GM19351 (cell line): ENCODE data around the gene TPM4.
"Not testable (repeated sequence)": the region's sequence is repeated elsewhere in the genome, so short reads cannot be mapped to it uniquely, and the experiment has no call there.

ENCODE experiments used
- ATAC-seq: cut with Tn5 transposase; IDR thresholded peaks from one replicate; pipeline ENCODE4 v1.9.1; 2021; ENCODE audit warnings: mild to moderate bottlenecking, moderate library complexity; ENCODE audit not compliant: unreplicated experiment

Gene TPM4

GRCh38 chr19:16076154-16076957 is at the start of gene TPM4:
Gene TPM4 (plus strand): TSS chr19:16076495. CDS start chr19:16076566, 71 bp downstream.
- ATAC-seq: peak; percentile 55

- ATAC-seq: no peak
These were observed 49.5 kb upstream of the TPM4 start for GRCh38 chr19:16026756-16027155.

- ATAC-seq: no peak
These were observed 48.8 kb upstream of the TPM4 start for GRCh38 chr19:16027528-16027927.

DNA sequence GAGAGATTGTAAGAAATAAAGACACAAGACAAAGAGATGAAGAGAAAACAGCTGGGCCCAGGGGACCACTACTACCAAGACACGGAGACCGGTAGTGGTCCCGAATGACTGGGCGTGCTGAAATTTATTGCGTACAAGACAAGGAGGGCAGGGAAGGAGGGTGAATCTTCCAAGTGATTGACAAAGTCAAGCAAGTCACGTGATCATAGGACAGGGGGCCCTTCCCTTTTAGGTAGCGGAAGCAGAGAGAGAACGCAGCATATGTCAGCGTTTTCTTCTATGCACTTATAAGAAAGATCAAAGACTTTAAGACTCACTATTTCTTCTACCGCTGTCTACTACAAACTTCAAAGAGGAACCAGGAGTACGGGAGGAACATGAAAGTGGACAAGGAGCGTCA is 46.1 kb upstream of the TPM4 start:
- ATAC-seq: not testable (repeated sequence)

GRCh38 chr19:16030964-16031871 is 45.1 kb upstream of the TPM4 start:
- no peak for ATAC-seq

- ATAC-seq: no peak
These were observed 44.5 kb upstream of the TPM4 start for GRCh38 chr19:16031872-16032200.

DNA sequence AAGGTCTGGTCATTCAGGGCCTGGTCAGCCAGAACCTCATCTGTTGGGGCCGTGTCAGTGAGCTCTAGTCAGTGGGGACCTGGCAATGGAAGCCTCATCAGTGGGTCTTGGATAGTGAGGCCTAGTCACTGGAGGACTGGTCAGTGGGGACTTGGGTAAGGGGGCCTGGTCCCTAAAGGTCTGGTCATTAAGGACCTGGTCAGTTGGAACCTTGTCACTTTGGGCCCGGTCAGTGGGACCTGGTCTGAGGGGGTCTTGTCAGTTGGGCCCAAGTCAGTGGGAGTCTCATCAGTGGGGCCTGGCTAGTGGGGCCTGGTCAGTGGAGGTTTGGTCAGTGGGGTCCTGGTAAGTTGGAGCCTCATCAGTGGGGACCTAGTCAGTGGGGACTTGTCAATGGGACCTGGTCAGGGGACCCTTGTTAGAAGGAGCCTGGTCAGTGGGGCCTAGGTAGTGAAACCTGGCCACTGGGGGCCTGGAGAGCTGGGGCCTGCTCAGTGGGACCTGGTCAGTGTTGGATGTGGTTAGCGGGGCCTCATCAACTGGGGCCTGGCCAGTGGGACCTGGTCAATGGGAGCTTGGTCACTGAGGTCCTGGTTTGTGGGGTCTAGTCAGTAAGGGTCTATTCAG is 43.7 kb upstream of the TPM4 start:
- ATAC-seq: no peak

- no peak for ATAC-seq
These were observed 43.2 kb upstream of the TPM4 start for GRCh38 chr19:16033136-16033530.

- no peak for ATAC-seq
These were observed 42.6 kb upstream of the TPM4 start for GRCh38 chr19:16033721-16034120.

- ATAC-seq: no peak
These were observed 42.1 kb upstream of the TPM4 start for GRCh38 chr19:16034180-16034579.

DNA sequence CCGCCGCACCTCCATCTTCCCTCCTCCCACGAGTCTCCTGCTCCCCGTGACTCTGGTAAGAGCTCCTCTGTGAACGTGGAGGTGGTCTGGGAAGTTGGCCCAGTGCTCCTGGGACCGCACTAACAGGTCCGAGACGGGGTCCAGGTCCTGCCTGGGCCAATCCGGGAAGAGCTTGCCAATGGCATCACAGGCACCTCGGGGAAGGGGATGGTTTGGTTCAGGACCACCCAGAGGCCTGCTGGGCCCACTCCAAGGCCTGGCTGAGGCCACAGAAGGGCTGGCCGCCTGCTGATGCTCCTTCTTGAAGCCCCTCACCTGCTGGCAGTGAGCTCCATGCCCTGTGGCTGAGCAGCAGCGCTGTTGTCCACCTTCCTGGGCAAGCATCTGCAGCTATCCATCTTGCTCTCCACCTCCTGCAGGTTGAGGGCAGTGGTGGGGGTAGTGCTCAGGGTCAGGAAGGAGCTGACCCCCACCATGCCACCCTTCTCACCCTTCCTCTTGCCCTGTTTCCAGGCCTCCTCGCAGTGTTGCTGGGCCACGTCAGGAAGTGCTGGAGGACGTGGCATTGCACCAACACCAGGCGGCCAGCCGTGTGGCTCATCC is 41.2 kb upstream of the TPM4 start:
- no peak for ATAC-seq

GRCh38 chr19:16035601-16036297 is 40.5 kb upstream of the TPM4 start:
- ATAC-seq: no peak

GRCh38 chr19:16036397-16036925 is 39.8 kb upstream of the TPM4 start:
- ATAC-seq: no peak

GRCh38 chr19:16036941-16037340 is 39.4 kb upstream of the TPM4 start:
- ATAC-seq: no peak

DNA sequence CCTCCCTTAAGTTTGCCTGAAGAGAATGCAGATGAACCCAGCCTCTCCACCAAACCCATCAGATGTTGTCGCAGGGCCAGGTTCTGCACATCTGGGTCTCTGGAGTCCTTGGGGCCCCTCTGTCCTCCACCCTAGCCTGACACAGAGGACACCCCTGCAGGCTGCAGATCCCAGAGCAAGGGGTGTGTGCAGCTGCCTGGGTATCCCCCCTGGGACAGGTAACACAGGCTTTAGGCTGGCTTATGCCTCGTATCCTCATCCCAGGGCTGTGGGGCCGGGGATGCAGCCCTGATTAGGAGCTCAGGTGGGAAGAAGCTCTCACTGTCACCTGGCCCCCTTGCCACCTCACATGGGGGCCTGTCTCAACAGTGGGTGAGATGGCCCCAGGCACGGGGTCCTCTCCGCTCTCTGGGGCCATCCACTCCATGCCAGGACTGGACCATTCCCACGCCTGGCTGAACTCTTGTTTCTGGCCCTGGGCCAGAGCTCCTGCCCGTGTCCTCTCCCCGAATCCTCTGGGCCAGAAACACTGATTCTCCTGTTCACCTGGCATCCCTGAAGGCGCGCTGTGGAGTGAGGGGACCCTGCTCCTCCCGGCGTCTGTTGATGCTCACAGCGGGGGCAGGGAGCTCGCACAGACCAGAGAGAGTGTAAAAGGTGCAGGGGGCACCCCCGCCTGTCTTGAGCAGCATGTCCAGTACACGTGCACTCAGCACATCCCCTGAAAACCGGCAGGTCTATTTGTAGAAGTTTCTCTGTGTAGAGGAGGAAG is 38.7 kb upstream of the TPM4 start:
- ATAC-seq: no peak

GRCh38 chr19:16038196-16038695 is 38.0 kb upstream of the TPM4 start:
- ATAC-seq: no peak

- ATAC-seq: no peak
These were observed 37.2 kb upstream of the TPM4 start for GRCh38 chr19:16039081-16039480.

- no peak for ATAC-seq
These were observed 36.8 kb upstream of the TPM4 start for GRCh38 chr19:16039545-16039944.

- no peak for ATAC-seq
These were observed 35.7 kb upstream of the TPM4 start for GRCh38 chr19:16040642-16041041.
